H1 (cell line): Measurements from ENCODE around the gene PANX1. TPM values are rescaled to one million over a fixed set of nuclear protein-coding genes. Genes with fewer than 3 reads are reported as not detected.

Experiments
- CTCF ChIA-PET: fragments of 300-600 bp; sonication (Branson Sonifier 250); formaldehyde crosslinking; loops from one replicate; lab custom pipeline; 2021; ENCODE audit not compliant: partially characterized antibody; lab: Charles Lee
- POLR2A ChIA-PET: fragments of 300-600 bp; sonication (Branson Sonifier 250); formaldehyde crosslinking; loops from one replicate; lab custom pipeline; 2021; ENCODE audit warnings: inconsistent platforms; ENCODE audit not compliant: partially characterized antibody; lab: Charles Lee
- DNase-seq, 2 experiments: peaks; one replicate each; pipeline versions ENCODE4 v3.0.0 to v3.0.0-alpha.2; 2010 to 2022; ENCODE audit warnings: low spot score in 2 of 2, low read depth in 1 of 2, mixed read lengths in 1 of 2
- FAIRE-seq: peaks from 2 replicates; lab custom pipeline; 2011; peaks lifted over from hg19 to GRCh38; lab: Jason Lieb, UNC
- H2AFZ ChIP-seq: 2 replicates; pipeline ENCODE4 v1.8.1; 2012; ENCODE audit warnings: low read length, inconsistent platforms
- H2AK5ac ChIP-seq: 2 replicates; pipeline ENCODE4 v1.6.1; 2013; ENCODE audit warnings: low read depth, low read length
- H2BK120ac ChIP-seq: replicated peaks from 2 replicates; pipeline ENCODE3; 2013; ENCODE audit warnings: low read depth, low read length, inconsistent platforms
- H2BK12ac ChIP-seq: 2 replicates; pipeline ENCODE4 v1.6.1; 2013; ENCODE audit warnings: low read depth, low read length
- H2BK15ac ChIP-seq: 2 replicates; pipeline ENCODE4 v1.6.1; 2013; ENCODE audit warnings: low read length
- H2BK20ac ChIP-seq: 2 replicates; pipeline ENCODE4 v1.6.1; 2013; ENCODE audit warnings: low read length
- H2BK5ac ChIP-seq: 2 replicates; pipeline ENCODE4 v1.6.1; 2013; ENCODE audit warnings: low read depth, low read length
- H3K14ac ChIP-seq: 2 replicates; pipeline ENCODE4 v1.6.1; 2013; ENCODE audit warnings: inconsistent platforms; ENCODE audit not compliant: insufficient read length
- H3K18ac ChIP-seq: 2 replicates; pipeline ENCODE4 v1.6.1; 2013; ENCODE audit warnings: low read length; ENCODE audit errors: extremely low read depth
- H3K23ac ChIP-seq: 2 replicates; pipeline ENCODE4 v1.6.1; 2013; ENCODE audit warnings: inconsistent platforms; ENCODE audit not compliant: insufficient read length
- H3K23me2 ChIP-seq: 2 replicates; pipeline ENCODE4 v1.6.1; 2013; ENCODE audit warnings: low read depth, low read length
- H3K27ac ChIP-seq: 2 replicates; pipeline ENCODE4 v1.6.1; 2011; ENCODE audit warnings: low read depth, low read length, inconsistent platforms
- H3K27me3 ChIP-seq, 4 experiments: replicated peaks in 1 of 4; 1 replicate in 1 of 4; 2 replicates in 3 of 4; pipeline versions ENCODE4 v1.6.1 to v1.8.1; 2011 to 2013; ENCODE audit warnings: low read length in 3 of 4, mild to moderate bottlenecking in 3 of 4, inconsistent platforms in 2 of 4, mixed read lengths in 2 of 4, moderate library complexity in 1 of 4; ENCODE audit not compliant: control insufficient read depth in 3 of 4, insufficient read depth in 3 of 4; ENCODE audit errors: extremely low read depth in 1 of 4
- H3K36me3 ChIP-seq, 4 experiments: 2 replicates each; pipeline versions ENCODE4 v1.6.1 to v1.8.1; 2011 to 2013; ENCODE audit warnings: mild to moderate bottlenecking in 4 of 4, low read length in 3 of 4, moderate library complexity in 2 of 4, control low read depth in 1 of 4, inconsistent platforms in 1 of 4; ENCODE audit not compliant: insufficient read depth in 4 of 4, control insufficient read depth in 2 of 4
- H3K4ac ChIP-seq: replicated peaks from 2 replicates; pipeline ENCODE3; 2013; ENCODE audit warnings: low read length, low read depth, mixed read lengths, inconsistent platforms; ENCODE audit not compliant: insufficient read length
- H3K4me1 ChIP-seq, 4 experiments: replicated peaks in 1 of 4; 1 replicate in 1 of 4; 2 replicates in 3 of 4; pipeline versions ENCODE4 v1.6.1 to v1.8.1; 2011 to 2013; ENCODE audit warnings: low read length in 3 of 4, inconsistent platforms in 2 of 4, mixed read lengths in 1 of 4; ENCODE audit not compliant: insufficient read depth in 4 of 4, control insufficient read depth in 3 of 4
- H3K4me2 ChIP-seq, 2 experiments: 2 replicates each; pipeline versions ENCODE4 v1.6.1 to v1.8.1; 2011 to 2013; ENCODE audit warnings: low read depth in 2 of 2, low read length in 2 of 2, control low read depth in 1 of 2, inconsistent platforms in 1 of 2, mild to moderate bottlenecking in 1 of 2; ENCODE audit not compliant: insufficient read depth in 1 of 2
- H3K4me3 ChIP-seq, 4 experiments: fragments of 200-600, 300-600 bp in 1 of 4; sonication (generic), shearing (Covaris generic), sonication (Bioruptor Twin) in 1 of 4; 2 replicates each; pipeline versions ENCODE4 v1.5.1 to v1.8.1; 2011 to 2016; ENCODE audit warnings: low read length in 4 of 4, low read depth in 3 of 4, control low read depth in 2 of 4, inconsistent platforms in 2 of 4, mild to moderate bottlenecking in 2 of 4, mixed read lengths in 1 of 4, moderate library complexity in 1 of 4; ENCODE audit not compliant: insufficient read depth in 2 of 4; ENCODE audit errors: extremely low read depth in 1 of 4
- H3K56ac ChIP-seq: replicated peaks from 2 replicates; pipeline ENCODE3; 2013; ENCODE audit warnings: low read depth, mild to moderate bottlenecking, mixed read lengths, low read length, inconsistent platforms; ENCODE audit not compliant: insufficient read length
- H3K79me1 ChIP-seq: 2 replicates; pipeline ENCODE4 v1.6.1; 2013; ENCODE audit warnings: low read depth, low read length, control low read depth
- H3K79me2 ChIP-seq, 2 experiments: 2 replicates each; pipeline versions ENCODE4 v1.6.1 to v1.8.1; 2012 to 2013; ENCODE audit warnings: low read length in 2 of 2, mild to moderate bottlenecking in 2 of 2, inconsistent platforms in 1 of 2; ENCODE audit not compliant: insufficient read depth in 2 of 2, control insufficient read depth in 1 of 2
- H3K9ac ChIP-seq, 4 experiments: replicated peaks in 1 of 4; 1 replicate in 1 of 4; 2 replicates in 3 of 4; pipeline versions ENCODE4 v1.6.1 to v1.8.1; 2011 to 2013; ENCODE audit warnings: low read depth in 3 of 4, low read length in 3 of 4, control low read depth in 2 of 4, mild to moderate bottlenecking in 2 of 4, moderate library complexity in 2 of 4, inconsistent platforms in 1 of 4; ENCODE audit errors: extremely low read depth in 1 of 4
- H3K9me3 ChIP-seq, 2 experiments: 2 replicates each; pipeline versions ENCODE4 v1.6.1 to v1.8.1; 2012 to 2013; ENCODE audit warnings: mild to moderate bottlenecking in 2 of 2, moderate library complexity in 2 of 2, control low read depth in 1 of 2, inconsistent platforms in 1 of 2, low read depth in 1 of 2, low read length in 1 of 2, mixed read lengths in 1 of 2; ENCODE audit not compliant: insufficient read depth in 2 of 2
- H4K20me1 ChIP-seq, 2 experiments: replicated peaks in 1 of 2; 2 replicates each; pipeline versions ENCODE3 to v1.8.1; 2011 to 2013; ENCODE audit warnings: inconsistent platforms in 2 of 2, low read length in 2 of 2, mild to moderate bottlenecking in 1 of 2; ENCODE audit not compliant: insufficient read depth in 2 of 2, control insufficient read depth in 1 of 2
- H4K5ac ChIP-seq: 2 replicates; pipeline ENCODE4 v1.6.1; 2013; ENCODE audit warnings: low read length, low read depth, mixed read lengths, inconsistent platforms; ENCODE audit not compliant: insufficient read length
- H4K8ac ChIP-seq: 2 replicates; pipeline ENCODE4 v1.8.0; 2013; ENCODE audit warnings: mild to moderate bottlenecking, moderate library complexity, low read length, inconsistent platforms; ENCODE audit not compliant: insufficient read depth; ENCODE audit errors: extremely low read depth
- H4K91ac ChIP-seq: replicated peaks from 2 replicates; pipeline ENCODE3; 2013; ENCODE audit warnings: low read length, mixed read lengths, inconsistent platforms; ENCODE audit not compliant: insufficient read length
- BACH1 ChIP-seq: IDR thresholded peaks from 2 replicates; pipeline ENCODE4 v1.6.1; 2012; ENCODE audit warnings: low read length, improper control_type of control experiment
- BRCA1 ChIP-seq: IDR thresholded peaks from 2 replicates; pipeline ENCODE4 v1.6.1; 2012; ENCODE audit warnings: low read depth, low read length, improper control_type of control experiment
- CREB1 ChIP-seq: IDR thresholded peaks from 2 replicates; pipeline ENCODE4 v1.6.1; 2012; ENCODE audit warnings: inconsistent platforms
- CTBP2 ChIP-seq: IDR thresholded peaks from 2 replicates; pipeline ENCODE4 v1.7.0; 2011; ENCODE audit warnings: borderline replicate concordance, mild to moderate bottlenecking, moderate library complexity, mixed read lengths, low read length; ENCODE audit not compliant: insufficient read depth, insufficient read length
- POLR2AphosphoS5 ChIP-seq: IDR thresholded peaks from 2 replicates; pipeline ENCODE4 v1.6.1; 2011; ENCODE audit warnings: low read depth, low read length
- SIRT6 ChIP-seq: IDR thresholded peaks from one replicate; pipeline ENCODE4 v1.7.1; 2012; ENCODE audit warnings: low read length, inconsistent platforms
- YY1 ChIP-seq: IDR thresholded peaks from 2 replicates; pipeline ENCODE4 v1.6.1; 2011; ENCODE audit warnings: low read depth, mild to moderate bottlenecking, low read length
- ZNF274 ChIP-seq: IDR thresholded peaks from 2 replicates; pipeline ENCODE4 v1.7.0; 2012; ENCODE audit warnings: low read length, borderline replicate concordance; ENCODE audit errors: extremely low read depth
- WGBS, 2 experiments: shearing (Covaris generic) in 1 of 2; methylation state at CpG; one replicate each; pipeline versions ENCODE4 v1.1.6 to v1.1.7; 2013 to 2015; ENCODE audit warnings: low lambda C conversion rate in 2 of 2, mixed read lengths in 2 of 2, inconsistent platforms in 1 of 2, low coverage in 1 of 2, missing lambda C conversion rate in 1 of 2; ENCODE audit not compliant: insufficient replicate concordance in 2 of 2, insufficient coverage in 1 of 2, insufficient read length in 1 of 2; ENCODE audit errors: extremely low coverage in 1 of 2, missing lambda C conversion rate in 1 of 2; 5-methylcytosine and 5-hydroxymethylcytosine counted together
- polyA plus RNA-seq, 7 experiments: library from polyadenylated mRNA; depleted of rRNA in 3 of 7; stranded (reverse) in 5 of 7; unstranded in 2 of 7; fragments of >200 nt in 5 of 7; fragments of 200-250 nt in 2 of 7; gene quantifications; 1 replicate in 5 of 7; 2 replicates in 1 of 7; 4 replicates in 1 of 7; pipeline versions ENCODE4 v1.2.1 to v1.2.3, GENCODE V29; 2011 to 2013; ENCODE audit warnings: missing spikeins in 2 of 7, mixed read lengths in 2 of 7
- total RNA-seq: library from RNA; stranded (reverse); fragmentation: NEBNext Ultra II Directional; extraction: Animal tissue kit (Norgen Biotek cat#: 25700); gene quantifications from 2 replicates; pipeline ENCODE4 v1.2.1, GENCODE V29; 2021
- TF ChIP-seq, protein P1 (sequence below): IDR thresholded peaks from 2 replicates; pipeline ENCODE4 v1.6.1; 2012; ENCODE audit warnings: low read length, inconsistent platforms

The PANX1 gene
- total and polyA plus RNA-seq, 2 of the 8 experiments (the other 6 are each of a cell fraction or from before 2014, with no cell fraction given): 15.9 to 35.2 TPM

GRCh38 chr11:94145431-94145830 lies 16.8 kb downstream of the PANX1 start:
- Histone ChIP-seq H4K91ac (no peak overlapping the region), H3K14ac (no peak overlapping the region), H3K9me3 (no peaks in the 10 kb centered on the region), H3K79me2 (peaks cover 46 to 100% of the 10 kb centered on the region in 2 experiments), H3K27ac (no peak overlapping the region), H3K79me1 (peaks cover 31% of the 10 kb centered on the region), H2BK12ac (no peak overlapping the region), H2BK5ac (no peak overlapping the region), H3K4me1 (peaks cover 5 to 28% (median 21%) of the 10 kb centered on the region in 4 experiments), H3K27me3 (no peaks in the 10 kb centered on the region), H4K8ac (no peak overlapping the region), H4K20me1 (peaks cover 34 to 48% of the 10 kb centered on the region in 2 experiments), H2BK15ac (no peak overlapping the region), H3K36me3 (peaks cover 0 to 3% (median 0%) of the 10 kb centered on the region in 4 experiments; a peak in 1 of 8 replicates), H2BK20ac (no peak overlapping the region), H4K5ac (no peak overlapping the region), H3K23ac (no peak overlapping the region), H3K4me3 (no peak overlapping the region), H3K4ac (no peak overlapping the region), H3K9ac (no peak overlapping the region), H3K23me2 (no peaks in the 10 kb centered on the region), H3K4me2 (no peak overlapping the region), H2AFZ (no peak overlapping the region), H3K56ac (no peak overlapping the region), H3K18ac (no peak overlapping the region), H2AK5ac (no peak overlapping the region), H2BK120ac (no peak overlapping the region)
- no peak for FAIRE-seq
- ChIA-PET CTCF (interaction anchor here (0.7 to 2.1 kb wide), 3 partner anchors 9 to 91 kb away, joined by 3 to 7 read pairs (median 3); no protein-coding TSS in a partner anchor), POLR2A (interaction anchor here (1.2 kb wide), 1 partner anchor 17 kb away, joined by 4 read pairs; the partner anchor contains the start of gene PANX1)
- TF ChIP-seq BACH1 (no peak), ZNF274 (no peak), YY1 (no peak), BRCA1 (no peak), SIRT6 (no peak), CREB1 (no peak), CTBP2 (no peak), POLR2AphosphoS5 (no peak)
- TF ChIP-seq, protein P1, sequence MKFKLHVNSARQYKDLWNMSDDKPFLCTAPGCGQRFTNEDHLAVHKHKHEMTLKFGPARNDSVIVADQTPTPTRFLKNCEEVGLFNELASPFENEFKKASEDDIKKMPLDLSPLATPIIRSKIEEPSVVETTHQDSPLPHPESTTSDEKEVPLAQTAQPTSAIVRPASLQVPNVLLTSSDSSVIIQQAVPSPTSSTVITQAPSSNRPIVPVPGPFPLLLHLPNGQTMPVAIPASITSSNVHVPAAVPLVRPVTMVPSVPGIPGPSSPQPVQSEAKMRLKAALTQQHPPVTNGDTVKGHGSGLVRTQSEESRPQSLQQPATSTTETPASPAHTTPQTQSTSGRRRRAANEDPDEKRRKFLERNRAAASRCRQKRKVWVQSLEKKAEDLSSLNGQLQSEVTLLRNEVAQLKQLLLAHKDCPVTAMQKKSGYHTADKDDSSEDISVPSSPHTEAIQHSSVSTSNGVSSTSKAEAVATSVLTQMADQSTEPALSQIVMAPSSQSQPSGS: no peak
- 88% methylated on average over 2 of the region's 2 CpGs; no CpG with 5 or more reads in 1 of the 2 experiments for WGBS, 2 experiments
- no peak for DNase-seq
